GM19467 (cell line): ENCODE data around the gene SNX4.
"Not testable (repeated sequence)": the region's sequence is repeated elsewhere in the genome, so short reads cannot be mapped to it uniquely, and the experiment has no call there.

Experiments used
- ATAC-seq: cut with Tn5 transposase; IDR thresholded peaks from one replicate; pipeline ENCODE4 v1.9.1; 2021; ENCODE audit warnings: mild to moderate bottlenecking, moderate library complexity; ENCODE audit not compliant: unreplicated experiment

Gene SNX4

DNA sequence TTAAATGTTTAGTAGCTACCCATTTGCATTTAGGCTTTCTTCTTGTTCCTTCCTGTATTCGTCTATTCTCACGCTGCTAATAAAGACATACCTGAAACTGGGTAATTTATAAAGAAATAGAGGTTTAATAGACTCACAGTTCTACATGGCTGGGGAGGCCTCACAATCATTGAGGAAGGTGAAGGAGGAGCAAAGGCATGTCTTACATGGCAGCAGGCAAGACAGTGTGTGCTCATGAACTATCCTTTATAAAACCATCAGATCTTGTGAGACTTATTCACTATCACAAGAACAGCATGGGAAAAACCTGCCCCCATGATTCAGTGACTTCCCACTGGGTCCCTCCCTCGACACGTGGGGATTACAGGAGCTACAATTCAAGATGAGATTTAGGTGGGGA is 114.5 kb downstream of the SNX4 start:
- not testable (repeated sequence) for ATAC-seq

DNA sequence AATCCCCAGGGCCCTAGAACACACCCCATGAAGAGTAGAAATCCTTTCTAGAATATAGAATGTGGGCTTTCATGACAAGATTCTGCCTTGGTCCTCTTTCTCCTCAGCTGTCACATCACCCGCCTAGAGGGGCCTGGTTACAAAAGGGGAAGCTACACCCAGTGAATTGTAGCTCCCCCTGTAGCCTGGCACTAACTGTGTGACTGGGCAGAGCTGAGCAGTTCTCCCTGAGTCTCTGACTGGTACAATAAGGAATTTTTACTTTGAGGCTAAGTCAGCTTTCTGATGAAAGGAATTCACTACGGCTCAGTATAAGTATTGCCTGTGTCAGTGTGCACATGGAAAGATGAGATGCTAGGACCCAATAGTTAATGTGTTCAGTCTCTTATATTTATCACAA is 116.2 kb downstream of the SNX4 start:
- no peak for ATAC-seq

DNA sequence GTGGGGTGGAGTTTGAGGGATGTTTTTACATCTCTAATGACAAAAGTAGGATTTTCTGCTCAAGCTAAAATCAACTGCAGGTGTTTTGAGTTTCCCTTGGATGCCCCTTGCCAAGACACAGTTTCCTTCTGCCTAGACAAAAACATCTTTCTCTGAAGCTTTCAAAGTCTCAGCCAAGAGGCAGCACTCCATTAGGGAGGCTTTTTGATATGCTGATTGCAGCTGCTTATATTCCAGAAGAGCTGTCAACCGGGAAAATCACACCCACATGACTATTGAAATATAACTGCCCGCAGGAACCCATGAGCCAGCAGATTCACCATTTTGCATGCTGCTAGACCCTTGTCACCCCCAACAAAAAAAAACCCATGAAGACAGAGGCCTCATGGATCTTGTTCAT is 117.4 kb downstream of the SNX4 start:
- ATAC-seq, result no peak

DNA sequence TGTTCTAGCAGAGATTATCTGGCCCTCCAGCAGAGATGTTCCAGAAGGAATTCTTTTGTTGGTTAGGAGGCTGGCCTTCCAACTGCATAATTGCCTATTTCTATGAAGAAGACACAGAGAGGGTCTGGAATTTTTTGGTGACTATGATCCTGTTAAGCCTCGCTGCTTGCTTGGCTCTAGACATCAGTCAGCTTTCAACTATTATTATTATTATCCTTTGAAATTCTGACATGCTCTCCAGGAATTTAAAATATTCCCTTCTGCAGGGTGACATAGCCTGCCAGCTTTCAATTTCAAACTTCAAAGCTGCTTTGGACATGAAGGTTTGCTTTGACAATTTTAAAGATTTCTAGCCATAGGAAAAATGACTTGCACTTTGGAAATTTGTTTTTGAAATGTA is 118.6 kb downstream of the SNX4 start:
- no peak for ATAC-seq

DNA sequence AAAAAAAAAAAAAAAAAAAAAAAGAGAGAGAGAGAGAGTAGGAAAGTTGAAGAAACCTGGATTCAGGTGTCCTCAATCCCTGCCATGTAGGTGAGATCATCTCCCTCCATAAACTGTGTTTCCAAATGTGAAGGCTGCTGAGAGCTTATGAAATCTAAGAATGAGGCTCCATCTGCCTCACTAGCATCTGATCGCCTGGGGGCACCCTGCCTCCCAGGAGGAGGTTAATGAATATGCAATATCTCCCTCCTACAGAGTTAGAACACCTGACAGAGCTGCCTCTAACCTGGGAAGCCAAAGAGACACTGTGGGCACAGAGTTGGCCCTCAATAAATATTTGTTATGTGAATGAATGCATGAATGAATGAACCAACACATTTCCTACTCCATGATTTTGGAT is 121.0 kb downstream of the SNX4 start:
- ATAC-seq, result no peak
